ENCODE measurements around the gene CNTROB. TPM values are rescaled to one million over a fixed set of nuclear protein-coding genes. Genes with fewer than 3 reads are reported as not detected.

Gene CNTROB
- 68.0 and 71.2 TPM in 2 replicates for total RNA-seq (2013; cell fraction: nucleolus; rRNA removed)
- total RNA-seq (2014; rRNA removed) (19.8 and 21.6 TPM in 2 replicates), total RNA-seq (2014; rRNA removed; fragmentation: Illumina TruSeq; extraction: Trizol) (19.0 and 21.2 TPM in 2 replicates), total RNA-seq (2021) (29.7 and 31.1 TPM in 2 replicates), polyA plus RNA-seq (2011; rRNA removed) (26.3 and 36.2 TPM in 2 replicates), polyA plus RNA-seq (2014; fragmentation: Illumina TruSeq; extraction: Trizol) (22.0 and 29.3 TPM in 2 replicates), polyA plus RNA-seq (2014; fragmentation: Nextera tagmentation; extraction: Ambion mirVana) (1 to 10 TPM; 2.0 to 4.2 TPM), polyA plus RNA-seq (2014; rRNA removed) (32.6 and 32.8 TPM in 2 replicates), polyA plus RNA-seq (2016; fragmentation: Nextera tagmentation; extraction: Ambion mirVana) (10 to 100 TPM; 27.1 to 30.8 TPM), polyA minus RNA-seq (2011; rRNA and poly(A)+ RNA removed) (20.8 and 41.9 TPM in 2 replicates), Bru-seq, nascent RNA (percentile 73 among the genes with signal in this experiment), BruChase-seq, experiment 1, labeled RNA remaining after a 6-hour chase (percentile 80 among the genes with signal in this experiment), BruChase-seq, experiment 2, labeled RNA remaining after a 2-hour chase (percentile 79 among the genes with signal in this experiment)
- 16.1 TPM for polyA plus RNA-seq (2011; ENCODE audit: low read depth)
- 32.1 and 42.7 TPM in 2 replicates for polyA plus RNA-seq (2011; cell fraction: cytosol; rRNA removed)
- 110 and 114 TPM in 2 replicates for polyA plus RNA-seq (2011; cell fraction: nucleus; rRNA removed)
- polyA plus RNA-seq (2012), result 31.1 and 34.2 TPM in 2 replicates
- 15.7 and 16.4 TPM in 2 replicates for polyA minus RNA-seq (2011; cell fraction: cytosol; rRNA and poly(A)+ RNA removed)
- polyA minus RNA-seq (2011; cell fraction: nucleus; rRNA and poly(A)+ RNA removed), result 36.3 and 58.3 TPM in 2 replicates
- long read RNA-seq, experiment 1, partial matches to known transcripts, result 1 of 11 reads
- long read RNA-seq, experiment 1, other reads (novel, unspliced or antisense), result 6 of 11 reads
- long read RNA-seq, experiment 2, partial matches to known transcripts, result 3 of 5 reads
- long read RNA-seq, experiment 2, other reads (novel, unspliced or antisense), result 2 of 5 reads

- Histone ChIP-seq H3K4me1 (ENCODE audit: control insufficient read depth, insufficient read depth, low read length) (peaks cover 8% of the 10 kb centered on the region), H3K4me2 (ENCODE audit: control insufficient read depth, insufficient read depth) (peak within 1 kb of the TSS; percentile 58), H3K9me3 (replicated peaks; ENCODE audit: control insufficient read depth, insufficient read depth, low read length) (no peaks in the 10 kb centered on the region), H3K9ac (ENCODE audit: control insufficient read depth, insufficient read depth, low read length) (peak within 1 kb of the TSS; percentile 97), H4K20me1 (ENCODE audit: control insufficient read depth, insufficient read depth) (no peaks in the 10 kb centered on the region), H3K36me3 (ENCODE audit: control insufficient read depth in 2 of 2, insufficient read depth in 2 of 2, low read length in 1 of 2) (peaks cover 0 to 3% of the 10 kb centered on the region in 2 experiments; a peak in 2 of 4 replicates), H2AFZ (ENCODE audit: control insufficient read depth, low read depth, low read length) (peak within 1 kb of the TSS; percentile 97), H3K4me3 (peak within 1 kb of the TSS; percentile 100), H3K27me3 (replicated peaks in 1 of 2; ENCODE audit: control insufficient read depth in 2 of 2, insufficient read depth in 2 of 2, low read length in 1 of 2) (no peaks in the 10 kb centered on the region), H3K27ac (ENCODE audit: control insufficient read depth, insufficient read depth) (peak within 1 kb of the TSS; percentile 96), H3K79me2 (ENCODE audit: control insufficient read depth, insufficient read depth, low read length) (peaks cover 31% of the 10 kb centered on the region)
- ChIA-PET RAD21 (ENCODE audit: unreplicated experiment) (interaction anchor here (0.6 to 2.8 kb wide), 19 partner anchors 9 to 258 kb away, joined by 3 to 14 read pairs (median 4); partner anchors contain the start of genes BORCS6, NAA38 and RNF227), SMC1A (ENCODE audit: uncharacterized antibody, unreplicated experiment) (interaction anchor here (0.9 to 4.7 kb wide), 14 partner anchors 13 to 187 kb away, joined by 3 to 25 read pairs (median 6); partner anchors contain the start of genes NAA38 and RNF227), POLR2A (interaction anchor here (0.6 to 3.4 kb wide), 22 partner anchors 8 to 363 kb away, joined by 3 to 27 read pairs (median 4); partner anchors contain the start of genes NAA38, RNF227 and SLC25A35), CTCF (interaction anchor here (0.5 to 8.9 kb wide), 18 partner anchors 12 to 263 kb away, joined by 3 to 76 read pairs (median 4); partner anchors contain the start of genes CYB5D1, NAA38 and RNF227)
- ATAC-seq (peak; percentile 92), FAIRE-seq (peak; percentile 96), DNase-seq (ENCODE audit: low read depth, low spot score) (peak; percentile 98)
- intact Hi-C loops (cut with micrococcal nuclease; ENCODE audit: unreplicated experiment), result loop anchor here (5.0 kb wide), 1 partner anchor 55 kb away; no protein-coding TSS in a partner anchor
- BruUV-seq (replicated peaks), result no TSS peak
- in situ Hi-C loops (cut with MboI), result no loop called here
- under 1% methylated on average over 51 of the region's 55 CpGs for WGBS (ENCODE audit: insufficient coverage, insufficient replicate concordance, low lambda C conversion rate, missing lambda C conversion rate)
- TF ChIP-seq MLLT1 (IDR thresholded peaks at IDR 0.05), result peak; percentile 60; the same call in 1 of the 2 replicates
- no peak for TF ChIP-seq NFXL1 (IDR thresholded peaks at IDR 0.05; ENCODE audit: borderline replicate concordance)
- no peak for TF ChIP-seq BCL11A (IDR thresholded peaks at IDR 0.05; ENCODE audit: low read depth, low read length)
- TF ChIP-seq NR2F1 (conservative IDR thresholded peaks at IDR 0.05), result peak; percentile 74
- no peak for TF ChIP-seq CBX3 (IDR thresholded peaks at IDR 0.05; ENCODE audit: borderline replicate concordance, low read depth)
- TF ChIP-seq BCLAF1 (IDR thresholded peaks at IDR 0.05), result no peak
- peak; percentile 100 for TF ChIP-seq ATF7 (IDR thresholded peaks at IDR 0.05; ENCODE audit: low read depth)
- TF ChIP-seq CEBPB (IDR thresholded peaks at IDR 0.05; ENCODE audit: borderline replicate concordance in 1 of 2, low read depth in 2 of 2, low read length in 2 of 2), result no peak
- peak; percentile 67 for TF ChIP-seq MTA2 (IDR thresholded peaks at IDR 0.05; ENCODE audit: low read depth)
Observed at GRCh38 chr17:7931709-7932482, at the start of gene CNTROB, which contains the start of gene TRAPPC1. CNTROB (plus strand) TSS chr17:7932206; CDS start chr17:7933080, 874 bp downstream. TRAPPC1 (minus strand) TSS chr17:7931946; CDS start chr17:7931829, 117 bp downstream.
